ENCODE measurements around the gene CCDC92B.
"Not testable (repeated sequence)": the region's sequence is repeated elsewhere in the genome, so short reads cannot be mapped to it uniquely, and the experiment has no call there.

CCDC92B gene

GRCh38 chr17:2749058-2749783, at the start of gene CCDC92B:
CCDC92B (minus strand) TSS chr17:2749652; CDS start chr17:2735145, 14,507 bp downstream.
- no peak for DNase-seq (ENCODE audit: low read depth in 2 of 2, low spot score in 1 of 2)

- DNase-seq (ENCODE audit: low read depth in 2 of 2, low spot score in 1 of 2) = no peak
Observed at GRCh38 chr17:2798678-2799077, 49.2 kb upstream of the CCDC92B start.

GRCh38 chr17:2798188-2798587, 48.7 kb upstream of the CCDC92B start:
- DNase-seq (ENCODE audit: low read depth in 2 of 2, low spot score in 1 of 2) = no peak

GRCh38 chr17:2797637-2798036, 48.2 kb upstream of the CCDC92B start:
- DNase-seq (ENCODE audit: low read depth in 2 of 2, low spot score in 1 of 2) = no peak

GRCh38 chr17:2797226-2797625, 47.8 kb upstream of the CCDC92B start:
- no peak for DNase-seq (ENCODE audit: low read depth in 2 of 2, low spot score in 1 of 2)

GRCh38 chr17:2796164-2797125, 47.0 kb upstream of the CCDC92B start, which contains the start of gene RAP1GAP2:
RAP1GAP2 (plus strand) TSS chr17:2796438; CDS start chr17:2796528, 90 bp downstream.
- peak; percentile 23 to 46 for DNase-seq (ENCODE audit: low read depth in 2 of 2, low spot score in 1 of 2)

- no peak for DNase-seq (ENCODE audit: low read depth in 2 of 2, low spot score in 1 of 2)
Observed at GRCh38 chr17:2795441-2796163, 46.1 kb upstream of the CCDC92B start.

GRCh38 chr17:2794111-2794803, 44.8 kb upstream of the CCDC92B start:
- DNase-seq (ENCODE audit: low read depth in 2 of 2, low spot score in 1 of 2) = no peak

- peak; percentile 54 to 71 for DNase-seq (ENCODE audit: low read depth in 2 of 2, low spot score in 1 of 2)
Observed at GRCh38 chr17:2792366-2793169, 43.1 kb upstream of the CCDC92B start.

- no peak for DNase-seq (ENCODE audit: low read depth in 2 of 2, low spot score in 1 of 2)
Observed at GRCh38 chr17:2789700-2790099, 40.2 kb upstream of the CCDC92B start.

- peak; percentile 74 to 81 for DNase-seq (ENCODE audit: low read depth in 2 of 2, low spot score in 1 of 2)
Observed at GRCh38 chr17:2786176-2786881, 36.9 kb upstream of the CCDC92B start.

GRCh38 chr17:2785376-2785775, 35.9 kb upstream of the CCDC92B start:
- not testable (repeated sequence) for DNase-seq (ENCODE audit: low read depth in 2 of 2, low spot score in 1 of 2)

GRCh38 chr17:2784864-2785263, 35.4 kb upstream of the CCDC92B start:
- DNase-seq (ENCODE audit: low read depth in 2 of 2, low spot score in 1 of 2) = no peak

- no peak for DNase-seq (ENCODE audit: low read depth in 2 of 2, low spot score in 1 of 2)
Observed at GRCh38 chr17:2783310-2784030, 34.0 kb upstream of the CCDC92B start.

GRCh38 chr17:2782055-2782454, 32.6 kb upstream of the CCDC92B start:
- DNase-seq (ENCODE audit: low read depth in 2 of 2, low spot score in 1 of 2) = no peak

- DNase-seq (ENCODE audit: low read depth in 2 of 2, low spot score in 1 of 2) = not testable (repeated sequence)
Observed at GRCh38 chr17:2781598-2781997, 32.1 kb upstream of the CCDC92B start.

GRCh38 chr17:2780931-2781454, 31.5 kb upstream of the CCDC92B start:
- no peak for DNase-seq (ENCODE audit: low read depth in 2 of 2, low spot score in 1 of 2)

GRCh38 chr17:2780256-2780655, 30.8 kb upstream of the CCDC92B start:
- DNase-seq (ENCODE audit: low read depth in 2 of 2, low spot score in 1 of 2) = no peak

Measured in stimulated activated CD8-positive, alpha-beta memory T cell treated with anti-CD3 and anti-CD28 coated beads, Interleukin-4, amount 100 ng/mL, for 4 hours (primary cell).